Breast epithelium (tissue), 3 donors: ENCODE data around the gene CCDC148.

ENCODE experiments used
- POLR2A ChIP-seq: fragments of 450-650 bp; IDR thresholded peaks from one replicate; pipeline ENCODE4 v1.6.1; 2016; ENCODE audit warnings: antibody characterized with exemption, mild to moderate bottlenecking, moderate library complexity
- POLR2AphosphoS5 ChIP-seq, 3 donors: sonication (generic); formaldehyde crosslinking; IDR thresholded peaks; one replicate each; pipeline ENCODE4 v1.6.1; 2017; ENCODE audit warnings: antibody characterized with exemption in 3 of 3
- TF ChIP-seq, protein P1 (sequence below), 3 donors: fragments of 450-650 bp; IDR thresholded peaks; one replicate each; pipeline ENCODE4 v1.5.1; 2016 to 2017; ENCODE audit warnings: antibody characterized with exemption in 3 of 3, mild to moderate bottlenecking in 3 of 3, moderate library complexity in 3 of 3

- TF ChIP-seq, protein P1, sequence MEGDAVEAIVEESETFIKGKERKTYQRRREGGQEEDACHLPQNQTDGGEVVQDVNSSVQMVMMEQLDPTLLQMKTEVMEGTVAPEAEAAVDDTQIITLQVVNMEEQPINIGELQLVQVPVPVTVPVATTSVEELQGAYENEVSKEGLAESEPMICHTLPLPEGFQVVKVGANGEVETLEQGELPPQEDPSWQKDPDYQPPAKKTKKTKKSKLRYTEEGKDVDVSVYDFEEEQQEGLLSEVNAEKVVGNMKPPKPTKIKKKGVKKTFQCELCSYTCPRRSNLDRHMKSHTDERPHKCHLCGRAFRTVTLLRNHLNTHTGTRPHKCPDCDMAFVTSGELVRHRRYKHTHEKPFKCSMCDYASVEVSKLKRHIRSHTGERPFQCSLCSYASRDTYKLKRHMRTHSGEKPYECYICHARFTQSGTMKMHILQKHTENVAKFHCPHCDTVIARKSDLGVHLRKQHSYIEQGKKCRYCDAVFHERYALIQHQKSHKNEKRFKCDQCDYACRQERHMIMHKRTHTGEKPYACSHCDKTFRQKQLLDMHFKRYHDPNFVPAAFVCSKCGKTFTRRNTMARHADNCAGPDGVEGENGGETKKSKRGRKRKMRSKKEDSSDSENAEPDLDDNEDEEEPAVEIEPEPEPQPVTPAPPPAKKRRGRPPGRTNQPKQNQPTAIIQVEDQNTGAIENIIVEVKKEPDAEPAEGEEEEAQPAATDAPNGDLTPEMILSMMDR (IDR thresholded peaks at IDR 0.05), result no peak
- no peak for TF ChIP-seq POLR2A
- no peak for TF ChIP-seq POLR2AphosphoS5 (IDR thresholded peaks at IDR 0.05)
These were observed 43.8 kb upstream of the CCDC148 start for GRCh38 chr2:158500333-158500732.
